Measurements from ENCODE around the gene CCDC87.

CCDC87 gene

GRCh38 chr11:66579017-66579606 is 13.8 kb downstream of the CCDC87 start:
- DNase-seq = peak; percentile 72

- no peak for DNase-seq
Measured at GRCh38 chr11:66570850-66571180, 22.0 kb downstream of the CCDC87 start.

GRCh38 chr11:66570079-66570849 is 22.6 kb downstream of the CCDC87 start:
- DNase-seq = no peak

GRCh38 chr11:66569076-66569475 is 23.8 kb downstream of the CCDC87 start:
- DNase-seq = no peak

- DNase-seq = peak; percentile 82
Measured at GRCh38 chr11:66568124-66568916, 24.5 kb downstream of the CCDC87 start, which contains the start of gene CTSF. Gene CTSF, minus strand, starts transcription at chr11:66568606. Its CDS starts 120 bp downstream, at chr11:66568486.

- no peak for DNase-seq
Measured at GRCh38 chr11:66567787-66568123, 25.1 kb downstream of the CCDC87 start.

GRCh38 chr11:66566221-66566620 is 26.6 kb downstream of the CCDC87 start:
- DNase-seq = no peak

- DNase-seq = no peak
Measured at GRCh38 chr11:66564984-66565383, 27.9 kb downstream of the CCDC87 start.

- no peak for DNase-seq
Measured at GRCh38 chr11:66564538-66564937, 28.3 kb downstream of the CCDC87 start.

- no peak for DNase-seq
Measured at GRCh38 chr11:66563832-66564231, 29.0 kb downstream of the CCDC87 start.

GRCh38 chr11:66562907-66563583 is 29.8 kb downstream of the CCDC87 start:
- no peak for DNase-seq

GRCh38 chr11:66562275-66562674 is 30.6 kb downstream of the CCDC87 start:
- DNase-seq = no peak

GRCh38 chr11:66561975-66562248 is 31.0 kb downstream of the CCDC87 start:
- DNase-seq = no peak

- DNase-seq = no peak
Measured at GRCh38 chr11:66561178-66561974, 31.5 kb downstream of the CCDC87 start.

GRCh38 chr11:66559866-66560676 is 32.8 kb downstream of the CCDC87 start:
- no peak for DNase-seq

GRCh38 chr11:66559142-66559865 is 33.6 kb downstream of the CCDC87 start:
- no peak for DNase-seq

- DNase-seq = no peak
Measured at GRCh38 chr11:66557733-66558326, 35.0 kb downstream of the CCDC87 start.

GRCh38 chr11:66556086-66556485 is 36.8 kb downstream of the CCDC87 start:
- no peak for DNase-seq

GRCh38 chr11:66555416-66555815 is 37.4 kb downstream of the CCDC87 start:
- DNase-seq = no peak

- no peak for DNase-seq
Measured at GRCh38 chr11:66554602-66555001, 38.3 kb downstream of the CCDC87 start.

- DNase-seq = no peak
Measured at GRCh38 chr11:66550887-66551286, 42.0 kb downstream of the CCDC87 start.

All from EL (cell line).